Right lobe of liver (tissue), 6 donors: ENCODE results near the gene RARS1. TPM values are rescaled to one million over a fixed set of nuclear protein-coding genes. Genes with fewer than 3 reads are reported as not detected.

Source experiments
- ATAC-seq, 4 donors: fragments of 200-7000 bp; cut with Tn5 transposase; one replicate each; pipeline ENCODE4 v1.9.1; 2020; ENCODE audit warnings: mild to moderate bottlenecking in 4 of 4, moderate library complexity in 4 of 4
- DNase-seq, 3 donors: peaks; one replicate each; pipeline ENCODE4 v3.0.0-alpha.2; 2020
- H3K27ac ChIP-seq, 3 donors: fragments of 200-600 bp; one replicate each; pipeline ENCODE4 v1.8.0; 2022
- H3K27me3 ChIP-seq, 2 donors: fragments of 200-600 bp; one replicate each; pipeline ENCODE4 v1.8.0; 2022
- H3K36me3 ChIP-seq, 4 donors: fragments of 200-600 bp; sonication (generic) in 1 of 4; one replicate each; pipeline versions ENCODE4 v1.5.1 to v1.8.0; 2017 to 2022; ENCODE audit warnings: control low read depth in 1 of 4
- H3K4me1 ChIP-seq, 4 donors: fragments of 200-600 bp; sonication (generic) in 1 of 4; one replicate each; pipeline versions ENCODE4 v1.5.1 to v1.8.0; 2017 to 2022; ENCODE audit warnings: control low read depth in 1 of 4
- H3K4me3 ChIP-seq, 3 donors: fragments of 200-600 bp; one replicate each; pipeline ENCODE4 v1.8.0; 2022
- H3K9me3 ChIP-seq, 4 donors: fragments of 200-600 bp; sonication (generic) in 1 of 4; one replicate each; pipeline versions ENCODE4 v1.5.1 to v1.8.0; 2017 to 2022; ENCODE audit warnings: control low read depth in 1 of 4
- POLR2A ChIP-seq: fragments of 450-650 bp; IDR thresholded peaks from one replicate; pipeline ENCODE4 v1.6.1; 2017; ENCODE audit warnings: antibody characterized with exemption, mild to moderate bottlenecking
- WGBS: methylation state at CpG from one replicate; pipeline ENCODE4 v1.1.6; 2018; ENCODE audit warnings: low coverage, low lambda C conversion rate; ENCODE audit not compliant: insufficient coverage; ENCODE audit errors: missing lambda C conversion rate; 5-methylcytosine and 5-hydroxymethylcytosine counted together
- intact Hi-C, 2 donors: fragments of 100-400 bp; cut with DNase I; formaldehyde crosslinking; loops; one replicate each; pipeline versions ENCODE4 v1.11.2 to v1.14.1; 2022
- total RNA-seq, 6 experiments: library from RNA; depleted of rRNA in 2 of 6; stranded (reverse); fragments of >200 nt in 2 of 6; fragmentation: NEBNext Ultra II Directional in 3 of 6; extraction: Animal tissue kit (Norgen Biotek cat#: 25700) in 3 of 6; gene quantifications; one replicate each; pipeline versions ENCODE4 v1.1.0 to v1.2.4, GENCODE V29; 2016 to 2023
- TF ChIP-seq, protein P1 (sequence below), 4 donors: fragments of 200-600 bp in 3 of 4; fragments of 450-650 bp in 1 of 4; IDR thresholded peaks; one replicate each; pipeline versions ENCODE4 v1.5.1 to v1.8.0; 2016 to 2022; ENCODE audit warnings: antibody characterized with exemption in 4 of 4, mild to moderate bottlenecking in 2 of 4
- donor health status: DM: no; HTN: yes; CAD: no.
- donor health status: DM: no; HTN: no; CAD: no.
- donor health status: DM: no; HTN: no; CAD: no.
- donor health status: DM: no; HTN: yes; CAD: no.
- donor health status: DM: no; HTN: yes; CAD: no.

Gene RARS1
- total RNA-seq, 6 experiments from 2014 or later: 25.7 to 41.1 (median 38.9) TPM

DNA sequence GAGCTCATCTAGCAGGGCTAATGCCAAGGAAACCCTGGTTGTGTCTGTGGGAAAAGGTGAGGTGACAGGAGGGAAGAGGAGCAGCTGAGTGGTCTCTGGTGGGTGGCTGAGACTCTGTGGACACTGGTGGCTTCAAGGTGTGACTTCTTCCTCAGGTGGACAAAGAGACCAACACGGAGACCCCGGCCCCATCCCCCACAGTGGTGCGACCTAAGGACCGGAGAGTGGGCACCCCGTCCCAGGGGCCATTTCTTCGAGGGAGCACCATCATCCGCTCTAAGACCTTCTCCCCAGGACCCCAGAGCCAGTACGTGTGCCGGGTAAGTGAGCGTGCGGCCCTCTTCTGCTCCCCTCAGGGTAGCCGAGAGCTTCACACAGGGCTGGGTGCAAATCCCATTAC lies 31.1 kb upstream of the RARS1 start:
- WGBS: 89% methylated on average over 3 of the region's 12 CpGs
- Histone ChIP-seq H3K4me3 (no peak overlapping the region), H3K36me3 (peaks cover 0 to 31% (median 17%) of the 10 kb centered on the region in 4 donors), H3K27ac (no peak overlapping the region), H3K4me1 (no peaks in the 10 kb centered on the region), H3K27me3 (no peaks in the 10 kb centered on the region), H3K9me3 (no peaks in the 10 kb centered on the region)
- DNase-seq: no peak
- TF ChIP-seq POLR2A: no peak
- TF ChIP-seq, protein P1, sequence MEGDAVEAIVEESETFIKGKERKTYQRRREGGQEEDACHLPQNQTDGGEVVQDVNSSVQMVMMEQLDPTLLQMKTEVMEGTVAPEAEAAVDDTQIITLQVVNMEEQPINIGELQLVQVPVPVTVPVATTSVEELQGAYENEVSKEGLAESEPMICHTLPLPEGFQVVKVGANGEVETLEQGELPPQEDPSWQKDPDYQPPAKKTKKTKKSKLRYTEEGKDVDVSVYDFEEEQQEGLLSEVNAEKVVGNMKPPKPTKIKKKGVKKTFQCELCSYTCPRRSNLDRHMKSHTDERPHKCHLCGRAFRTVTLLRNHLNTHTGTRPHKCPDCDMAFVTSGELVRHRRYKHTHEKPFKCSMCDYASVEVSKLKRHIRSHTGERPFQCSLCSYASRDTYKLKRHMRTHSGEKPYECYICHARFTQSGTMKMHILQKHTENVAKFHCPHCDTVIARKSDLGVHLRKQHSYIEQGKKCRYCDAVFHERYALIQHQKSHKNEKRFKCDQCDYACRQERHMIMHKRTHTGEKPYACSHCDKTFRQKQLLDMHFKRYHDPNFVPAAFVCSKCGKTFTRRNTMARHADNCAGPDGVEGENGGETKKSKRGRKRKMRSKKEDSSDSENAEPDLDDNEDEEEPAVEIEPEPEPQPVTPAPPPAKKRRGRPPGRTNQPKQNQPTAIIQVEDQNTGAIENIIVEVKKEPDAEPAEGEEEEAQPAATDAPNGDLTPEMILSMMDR (IDR thresholded peaks at IDR 0.05): no peak
- intact Hi-C loops: no loop called here
- no peak for ATAC-seq

DNA sequence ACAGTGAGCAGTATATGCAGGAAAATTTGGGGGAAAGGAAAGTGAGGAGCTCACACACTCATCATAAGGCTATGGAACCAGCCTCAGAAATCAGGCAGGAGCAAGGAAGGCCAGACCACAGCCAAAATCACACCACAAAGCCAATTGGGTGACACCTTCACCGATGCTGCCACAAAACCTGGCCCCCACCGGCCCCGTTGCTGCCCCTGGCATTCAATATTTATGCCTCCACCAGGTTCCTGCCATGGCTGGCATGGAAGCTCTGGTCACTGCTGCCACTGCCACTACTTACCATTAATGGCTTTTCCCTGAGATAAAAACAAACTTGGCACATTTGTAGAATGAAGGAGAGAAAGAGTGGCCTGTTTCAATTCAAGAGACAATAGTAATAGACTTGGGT lies 28.7 kb upstream of the RARS1 start:
- intact Hi-C loops: no loop called here
- TF ChIP-seq, protein P1 (IDR thresholded peaks at IDR 0.05): no peak
- no peak for TF ChIP-seq POLR2A
- Histone ChIP-seq H3K36me3 (peaks cover 0 to 40% (median 17%) of the 10 kb centered on the region in 4 donors), H3K27ac (no peak overlapping the region), H3K4me1 (no peaks in the 10 kb centered on the region), H3K9me3 (no peaks in the 10 kb centered on the region), H3K4me3 (no peak overlapping the region), H3K27me3 (no peaks in the 10 kb centered on the region)
- DNase-seq: no peak
- ATAC-seq: no peak
- no CpG with 5 or more reads among the region's 3 CpGs for WGBS

DNA sequence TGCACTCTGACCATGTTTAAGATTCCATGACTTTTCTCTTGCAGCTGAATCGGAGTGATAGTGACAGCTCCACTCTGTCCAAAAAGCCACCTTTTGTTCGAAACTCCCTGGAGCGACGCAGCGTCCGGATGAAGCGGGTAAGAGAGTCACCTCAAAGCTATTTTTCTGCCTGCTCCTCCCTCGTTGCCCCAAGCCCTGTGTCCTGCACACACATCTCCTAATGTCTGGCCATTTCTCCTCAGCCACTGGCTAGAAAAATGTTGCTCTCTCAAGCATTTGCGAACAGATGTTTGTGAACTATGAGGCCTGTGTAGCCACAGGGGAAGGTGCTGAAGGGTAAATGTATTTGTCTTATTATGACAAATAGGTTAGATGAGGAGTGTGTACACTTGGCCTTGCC lies 25.7 kb upstream of the RARS1 start:
- no peaks in the 10 kb centered on the region for H3K27me3 ChIP-seq
- intact Hi-C loops: no loop called here
- H3K27ac ChIP-seq: no peak overlapping the region
- H3K9me3 ChIP-seq: no peaks in the 10 kb centered on the region
- no peak for ATAC-seq
- H3K36me3 ChIP-seq: peaks cover 0 to 37% (median 22%) of the 10 kb centered on the region in 4 donors
- no peak overlapping the region for H3K4me3 ChIP-seq
- TF ChIP-seq, protein P1 (IDR thresholded peaks at IDR 0.05): no peak
- no peak for TF ChIP-seq POLR2A
- DNase-seq: no peak
- WGBS: 94% methylated on average over 9 of the region's 9 CpGs
- H3K4me1 ChIP-seq: no peaks in the 10 kb centered on the region

GRCh38 chr5:168463081-168463480 lies 23.2 kb upstream of the RARS1 start:
- TF ChIP-seq POLR2A: no peak
- no peaks in the 10 kb centered on the region for H3K9me3 ChIP-seq
- H3K27me3 ChIP-seq: no peaks in the 10 kb centered on the region
- 60% methylated on average over 1 of the region's 2 CpGs for WGBS
- no peak for ATAC-seq
- no peak overlapping the region for H3K4me3 ChIP-seq
- H3K36me3 ChIP-seq: peaks cover 0 to 29% (median 14%) of the 10 kb centered on the region in 4 donors
- no peaks in the 10 kb centered on the region for H3K4me1 ChIP-seq
- no peak overlapping the region for H3K27ac ChIP-seq
- DNase-seq: no peak
- intact Hi-C loops: no loop called here

GRCh38 chr5:168464214-168464613 lies 22.1 kb upstream of the RARS1 start:
- Histone ChIP-seq H3K36me3 (peaks cover 0 to 30% (median 15%) of the 10 kb centered on the region in 4 donors), H3K4me3 (no peak overlapping the region), H3K27me3 (no peaks in the 10 kb centered on the region), H3K27ac (no peak overlapping the region), H3K4me1 (no peaks in the 10 kb centered on the region), H3K9me3 (no peaks in the 10 kb centered on the region)
- intact Hi-C loops: no loop called here
- ATAC-seq (no peak), DNase-seq (no peak)
- TF ChIP-seq POLR2A: no peak
- TF ChIP-seq, protein P1 (IDR thresholded peaks at IDR 0.05): no peak
- 53% methylated on average over 3 of the region's 5 CpGs for WGBS
